GM12878 (cell line): ENCODE data around the gene OR2T6. TPM values are rescaled to one million over a fixed set of nuclear protein-coding genes. Genes with fewer than 3 reads are reported as not detected.

Experiments
- ATF7 ChIP-seq: fragments of 450-650 bp; IDR thresholded peaks from 2 replicates; pipeline ENCODE4 v1.6.1; 2016; ENCODE audit warnings: low read depth, mild to moderate bottlenecking
- CBFB ChIP-seq: IDR thresholded peaks from 2 replicates; pipeline ENCODE4 v1.6.1; 2016; ENCODE audit warnings: antibody characterized with exemption, low read depth
- CBX5 ChIP-seq: sonication (generic); IDR thresholded peaks from 2 replicates; pipeline ENCODE4 v1.6.1; 2016; ENCODE audit warnings: low read depth, moderate library complexity, mild to moderate bottlenecking, inconsistent platforms
- CHD2 ChIP-seq: IDR thresholded peaks from 2 replicates; pipeline ENCODE4 v1.6.1; 2011; ENCODE audit warnings: low read depth, low read length, improper control_type of control experiment, borderline replicate concordance
- ELK1 ChIP-seq: IDR thresholded peaks from 2 replicates; pipeline ENCODE4 v1.6.1; 2012; ENCODE audit warnings: low read depth, low read length, improper control_type of control experiment
- EP300 ChIP-seq, 2 experiments: fragments of 150-350 bp in 1 of 2; IDR thresholded peaks; 2 replicates each; pipeline ENCODE4 v1.6.1; 2011 to 2012; ENCODE audit warnings: low read depth in 2 of 2, low read length in 2 of 2, borderline replicate concordance in 1 of 2, improper control_type of control experiment in 1 of 2, inconsistent platforms in 1 of 2; ENCODE audit not compliant: control insufficient read depth in 1 of 2
- HDAC6 ChIP-seq: fragments of 200-600 bp; sonication (generic); IDR thresholded peaks from one replicate; pipeline ENCODE4 v1.8.0; 2017; ENCODE audit warnings: antibody characterized with exemption; ENCODE audit not compliant: unreplicated experiment
- JUNB ChIP-seq: IDR thresholded peaks from 2 replicates; pipeline ENCODE4 v1.6.1; 2016; ENCODE audit warnings: antibody characterized with exemption, mild to moderate bottlenecking
- MAX ChIP-seq: IDR thresholded peaks from 2 replicates; pipeline ENCODE4 v1.6.1; 2012; ENCODE audit warnings: low read depth, low read length, improper control_type of control experiment
- MTA2 ChIP-seq: fragments of 450-650 bp; IDR thresholded peaks from 2 replicates; pipeline ENCODE4 v1.6.1; 2016; ENCODE audit warnings: low read depth, mild to moderate bottlenecking, moderate library complexity
- NRF1 ChIP-seq: conservative IDR thresholded peaks from 2 replicates; pipeline ENCODE4 v1.6.1; 2011; ENCODE audit warnings: mild to moderate bottlenecking, low read depth, low read length, improper control_type of control experiment
- PAX8 ChIP-seq: fragments of 450-650 bp; IDR thresholded peaks from 2 replicates; pipeline ENCODE4 v1.6.1; 2017; ENCODE audit warnings: mild to moderate bottlenecking, moderate library complexity
- SRF ChIP-seq, 2 experiments: IDR thresholded peaks; 2 replicates each; pipeline ENCODE4 v1.6.1; 2011; ENCODE audit warnings: low read depth in 2 of 2, low read length in 2 of 2, mild to moderate bottlenecking in 1 of 2, moderate library complexity in 1 of 2
- TAF1 ChIP-seq: IDR thresholded peaks from 2 replicates; pipeline ENCODE4 v1.6.1; 2011; ENCODE audit warnings: mild to moderate bottlenecking, low read depth, low read length, borderline replicate concordance
- ZNF24 ChIP-seq: fragments of 450-650 bp; IDR thresholded peaks from 2 replicates; pipeline ENCODE4 v1.6.1; 2017; ENCODE audit warnings: antibody characterized with exemption, mild to moderate bottlenecking
- polyA plus RNA-seq, 11 experiments: library from polyadenylated mRNA; depleted of rRNA in 4 of 11; unstranded in 6 of 11; stranded (reverse) in 5 of 11; fragments of >200 nt; fragmentation: Nextera tagmentation in 4 of 11; fragmentation: Illumina TruSeq in 1 of 11; extraction: Ambion mirVana in 4 of 11; extraction: Trizol in 1 of 11; gene quantifications; 1 replicate in 1 of 11; 2 replicates in 10 of 11; pipeline versions ENCODE4 v1.2.1 to v1.2.3, GENCODE V29; 2011 to 2016; ENCODE audit warnings: inconsistent platforms in 2 of 11, missing spikeins in 2 of 11, low read depth in 1 of 11
- total RNA-seq, 4 experiments: library from RNA; depleted of rRNA in 3 of 4; stranded (reverse); fragments of >200 nt in 3 of 4; fragmentation: Illumina TruSeq in 1 of 4; extraction: Trizol in 1 of 4; gene quantifications; 2 replicates each; pipeline versions ENCODE4 v1.2.1 to v1.2.3, GENCODE V29; 2013 to 2021
- TF ChIP-seq, protein P1 (sequence below): fragments of 450-650 bp; IDR thresholded peaks from 2 replicates; pipeline ENCODE4 v1.6.1; 2017; ENCODE audit warnings: mild to moderate bottlenecking
- TF ChIP-seq, protein P2 (sequence below): fragments of 450-650 bp; IDR thresholded peaks from 2 replicates; pipeline ENCODE4 v1.6.1; 2016; ENCODE audit warnings: mild to moderate bottlenecking, moderate library complexity, borderline replicate concordance
- TF ChIP-seq, protein P3 (sequence below): fragments of 150-350 bp; IDR thresholded peaks from 2 replicates; pipeline ENCODE4 v1.6.1; 2016; ENCODE audit warnings: low read depth, low read length

OR2T6 gene
- total and polyA plus RNA-seq, 10 of the 15 experiments (the other 5 are each of a cell fraction or from before 2014, with no cell fraction given): not detected

- TF ChIP-seq SRF (IDR thresholded peaks at IDR 0.05; ENCODE audit: low read depth in 2 of 2, low read length in 2 of 2) (no peak), NRF1 (no peak), CBFB (peak; percentile 90), MTA2 (peak; percentile 79; the same call in 1 of the 2 replicates), CBX5 (no peak), MAX (no peak), ZNF24 (no peak), HDAC6 (no peak), JUNB (peak; percentile 43; the same call in 1 of the 2 replicates), PAX8 (no peak), ATF7 (no peak; the same call in 1 of the 2 replicates), CHD2 (no peak), ELK1 (no peak), TAF1 (no peak), EP300 (IDR thresholded peaks at IDR 0.05; ENCODE audit: borderline replicate concordance in 1 of 2, control insufficient read depth in 1 of 2, low read depth in 2 of 2, low read length in 2 of 2) (peak; percentile 8 to 26; a peak in 1 of 4 replicates)
- TF ChIP-seq, protein P1, sequence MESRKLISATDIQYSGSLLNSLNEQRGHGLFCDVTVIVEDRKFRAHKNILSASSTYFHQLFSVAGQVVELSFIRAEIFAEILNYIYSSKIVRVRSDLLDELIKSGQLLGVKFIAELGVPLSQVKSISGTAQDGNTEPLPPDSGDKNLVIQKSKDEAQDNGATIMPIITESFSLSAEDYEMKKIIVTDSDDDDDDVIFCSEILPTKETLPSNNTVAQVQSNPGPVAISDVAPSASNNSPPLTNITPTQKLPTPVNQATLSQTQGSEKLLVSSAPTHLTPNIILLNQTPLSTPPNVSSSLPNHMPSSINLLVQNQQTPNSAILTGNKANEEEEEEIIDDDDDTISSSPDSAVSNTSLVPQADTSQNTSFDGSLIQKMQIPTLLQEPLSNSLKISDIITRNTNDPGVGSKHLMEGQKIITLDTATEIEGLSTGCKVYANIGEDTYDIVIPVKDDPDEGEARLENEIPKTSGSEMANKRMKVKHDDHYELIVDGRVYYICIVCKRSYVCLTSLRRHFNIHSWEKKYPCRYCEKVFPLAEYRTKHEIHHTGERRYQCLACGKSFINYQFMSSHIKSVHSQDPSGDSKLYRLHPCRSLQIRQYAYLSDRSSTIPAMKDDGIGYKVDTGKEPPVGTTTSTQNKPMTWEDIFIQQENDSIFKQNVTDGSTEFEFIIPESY: no peak
- TF ChIP-seq, protein P2, sequence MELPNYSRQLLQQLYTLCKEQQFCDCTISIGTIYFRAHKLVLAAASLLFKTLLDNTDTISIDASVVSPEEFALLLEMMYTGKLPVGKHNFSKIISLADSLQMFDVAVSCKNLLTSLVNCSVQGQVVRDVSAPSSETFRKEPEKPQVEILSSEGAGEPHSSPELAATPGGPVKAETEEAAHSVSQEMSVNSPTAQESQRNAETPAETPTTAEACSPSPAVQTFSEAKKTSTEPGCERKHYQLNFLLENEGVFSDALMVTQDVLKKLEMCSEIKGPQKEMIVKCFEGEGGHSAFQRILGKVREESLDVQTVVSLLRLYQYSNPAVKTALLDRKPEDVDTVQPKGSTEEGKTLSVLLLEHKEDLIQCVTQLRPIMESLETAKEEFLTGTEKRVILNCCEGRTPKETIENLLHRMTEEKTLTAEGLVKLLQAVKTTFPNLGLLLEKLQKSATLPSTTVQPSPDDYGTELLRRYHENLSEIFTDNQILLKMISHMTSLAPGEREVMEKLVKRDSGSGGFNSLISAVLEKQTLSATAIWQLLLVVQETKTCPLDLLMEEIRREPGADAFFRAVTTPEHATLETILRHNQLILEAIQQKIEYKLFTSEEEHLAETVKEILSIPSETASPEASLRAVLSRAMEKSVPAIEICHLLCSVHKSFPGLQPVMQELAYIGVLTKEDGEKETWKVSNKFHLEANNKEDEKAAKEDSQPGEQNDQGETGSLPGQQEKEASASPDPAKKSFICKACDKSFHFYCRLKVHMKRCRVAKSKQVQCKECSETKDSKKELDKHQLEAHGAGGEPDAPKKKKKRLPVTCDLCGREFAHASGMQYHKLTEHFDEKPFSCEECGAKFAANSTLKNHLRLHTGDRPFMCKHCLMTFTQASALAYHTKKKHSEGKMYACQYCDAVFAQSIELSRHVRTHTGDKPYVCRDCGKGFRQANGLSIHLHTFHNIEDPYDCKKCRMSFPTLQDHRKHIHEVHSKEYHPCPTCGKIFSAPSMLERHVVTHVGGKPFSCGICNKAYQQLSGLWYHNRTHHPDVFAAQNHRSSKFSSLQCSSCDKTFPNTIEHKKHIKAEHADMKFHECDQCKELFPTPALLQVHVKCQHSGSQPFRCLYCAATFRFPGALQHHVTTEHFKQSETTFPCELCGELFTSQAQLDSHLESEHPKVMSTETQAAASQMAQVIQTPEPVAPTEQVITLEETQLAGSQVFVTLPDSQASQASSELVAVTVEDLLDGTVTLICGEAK: no peak
- TF ChIP-seq, protein P3, sequence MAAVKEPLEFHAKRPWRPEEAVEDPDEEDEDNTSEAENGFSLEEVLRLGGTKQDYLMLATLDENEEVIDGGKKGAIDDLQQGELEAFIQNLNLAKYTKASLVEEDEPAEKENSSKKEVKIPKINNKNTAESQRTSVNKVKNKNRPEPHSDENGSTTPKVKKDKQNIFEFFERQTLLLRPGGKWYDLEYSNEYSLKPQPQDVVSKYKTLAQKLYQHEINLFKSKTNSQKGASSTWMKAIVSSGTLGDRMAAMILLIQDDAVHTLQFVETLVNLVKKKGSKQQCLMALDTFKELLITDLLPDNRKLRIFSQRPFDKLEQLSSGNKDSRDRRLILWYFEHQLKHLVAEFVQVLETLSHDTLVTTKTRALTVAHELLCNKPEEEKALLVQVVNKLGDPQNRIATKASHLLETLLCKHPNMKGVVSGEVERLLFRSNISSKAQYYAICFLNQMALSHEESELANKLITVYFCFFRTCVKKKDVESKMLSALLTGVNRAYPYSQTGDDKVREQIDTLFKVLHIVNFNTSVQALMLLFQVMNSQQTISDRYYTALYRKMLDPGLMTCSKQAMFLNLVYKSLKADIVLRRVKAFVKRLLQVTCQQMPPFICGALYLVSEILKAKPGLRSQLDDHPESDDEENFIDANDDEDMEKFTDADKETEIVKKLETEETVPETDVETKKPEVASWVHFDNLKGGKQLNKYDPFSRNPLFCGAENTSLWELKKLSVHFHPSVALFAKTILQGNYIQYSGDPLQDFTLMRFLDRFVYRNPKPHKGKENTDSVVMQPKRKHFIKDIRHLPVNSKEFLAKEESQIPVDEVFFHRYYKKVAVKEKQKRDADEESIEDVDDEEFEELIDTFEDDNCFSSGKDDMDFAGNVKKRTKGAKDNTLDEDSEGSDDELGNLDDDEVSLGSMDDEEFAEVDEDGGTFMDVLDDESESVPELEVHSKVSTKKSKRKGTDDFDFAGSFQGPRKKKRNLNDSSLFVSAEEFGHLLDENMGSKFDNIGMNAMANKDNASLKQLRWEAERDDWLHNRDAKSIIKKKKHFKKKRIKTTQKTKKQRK: no peak
These were observed 31.5 kb downstream of the OR2T6 start (continued) for GRCh38 chr1:248406721-248407692.
